ENCODE data around the gene NANOS3. TPM values are rescaled to one million over a fixed set of nuclear protein-coding genes. Genes with fewer than 3 reads are reported as not detected.

The NANOS3 gene
- total and polyA plus RNA-seq, 2 of the 13 experiments (the other 11 are each of a cell fraction or from before 2014, with no cell fraction given) = 0.21 TPM; not detected in 1

DNA sequence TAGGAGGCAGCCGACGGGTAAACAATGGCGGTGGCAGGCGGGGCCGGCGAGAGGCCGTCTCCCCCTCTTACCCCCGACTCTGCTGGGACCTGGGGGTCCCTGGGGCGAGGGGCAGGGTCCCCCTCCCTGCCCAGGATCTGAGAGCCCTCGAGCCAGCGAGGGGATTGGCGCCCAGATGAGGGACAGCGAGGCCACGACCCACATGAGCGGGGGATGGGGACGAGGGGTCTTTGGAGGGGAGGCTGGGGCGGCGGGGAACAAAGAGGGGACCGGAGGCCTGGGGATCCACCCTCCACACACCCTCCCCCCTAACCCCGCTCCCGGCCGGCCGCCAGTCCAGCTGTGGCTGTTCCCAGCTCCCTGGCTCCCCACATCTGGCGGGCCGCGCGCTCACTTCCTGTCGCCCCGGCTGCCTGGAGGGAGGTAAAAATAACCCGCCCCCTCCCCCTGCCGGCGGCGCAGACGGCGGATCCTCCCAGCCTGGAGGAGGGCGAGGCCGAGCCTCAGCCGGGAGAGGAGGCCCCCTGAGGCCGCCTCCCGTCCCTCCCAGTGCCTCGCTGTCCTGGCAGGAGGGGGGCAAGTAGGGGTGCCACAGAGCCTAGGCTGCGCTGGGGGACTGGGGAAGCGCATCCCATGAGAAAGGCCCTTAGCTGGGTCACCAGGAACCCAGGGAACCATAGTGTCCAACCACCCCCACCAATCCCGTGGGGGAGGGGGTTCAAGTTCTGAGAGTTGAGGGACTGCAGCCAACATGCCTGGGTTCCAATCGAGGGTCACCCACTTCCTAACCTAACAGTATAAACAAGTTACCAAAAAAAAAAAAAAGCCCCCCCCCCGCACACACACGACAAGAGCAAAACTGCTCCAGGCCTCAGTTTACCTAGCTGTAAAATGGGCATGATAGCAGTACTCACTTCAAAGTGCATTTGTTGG, 29.3 kb upstream of the NANOS3 start (continued):
- no peak for TF ChIP-seq ZNF180 (CRISPR knock-in tag; IDR thresholded peaks at IDR 0.05; ENCODE audit: borderline replicate concordance, low read depth)
- no peak for TF ChIP-seq REL (CRISPR knock-in tag; conservative IDR thresholded peaks at IDR 0.05)
- no peak for TF ChIP-seq AHR (CRISPR knock-in tag; IDR thresholded peaks at IDR 0.05)
- TF ChIP-seq SIN3B (IDR thresholded peaks at IDR 0.05; ENCODE audit: low read length) = no peak
- no peak for TF ChIP-seq ZNF121 (CRISPR knock-in tag; IDR thresholded peaks at IDR 0.05)
- no peak for TF ChIP-seq RCOR2 (CRISPR knock-in tag; IDR thresholded peaks at IDR 0.05)
- no peak for TF ChIP-seq RFXANK (CRISPR knock-in tag; IDR thresholded peaks at IDR 0.05)
- TF ChIP-seq ELF4 (CRISPR knock-in tag; IDR thresholded peaks at IDR 0.05; ENCODE audit: borderline replicate concordance) = no peak
- no peak for TF ChIP-seq KLF15 (CRISPR knock-in tag; IDR thresholded peaks at IDR 0.05; ENCODE audit: borderline replicate concordance)
- TF ChIP-seq ZNF460 (CRISPR knock-in tag; IDR thresholded peaks at IDR 0.05; ENCODE audit: borderline replicate concordance) = 0 out of 2 replicates have a peak, but pooled peaks have one; percentile 27
- TF ChIP-seq GLI4 (CRISPR knock-in tag; IDR thresholded peaks at IDR 0.05; ENCODE audit: borderline replicate concordance) = no peak
- TF ChIP-seq SP2 (CRISPR knock-in tag; IDR thresholded peaks at IDR 0.05) = no peak
- TF ChIP-seq, protein P1, sequence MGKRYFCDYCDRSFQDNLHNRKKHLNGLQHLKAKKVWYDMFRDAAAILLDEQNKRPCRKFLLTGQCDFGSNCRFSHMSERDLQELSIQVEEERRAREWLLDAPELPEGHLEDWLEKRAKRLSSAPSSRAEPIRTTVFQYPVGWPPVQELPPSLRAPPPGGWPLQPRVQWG (CRISPR knock-in tag; IDR thresholded peaks at IDR 0.05; ENCODE audit: borderline replicate concordance, low read depth) = no peak
- no peak for TF ChIP-seq RBAK (CRISPR knock-in tag; IDR thresholded peaks at IDR 0.05)
- no peak for TF ChIP-seq FLYWCH1 (CRISPR knock-in tag; IDR thresholded peaks at IDR 0.05)
- peak; percentile 73; the same call in 1 of the 2 replicates for TF ChIP-seq SAP130 (CRISPR knock-in tag; IDR thresholded peaks at IDR 0.05; ENCODE audit: low read depth)
- TF ChIP-seq, protein P2, sequence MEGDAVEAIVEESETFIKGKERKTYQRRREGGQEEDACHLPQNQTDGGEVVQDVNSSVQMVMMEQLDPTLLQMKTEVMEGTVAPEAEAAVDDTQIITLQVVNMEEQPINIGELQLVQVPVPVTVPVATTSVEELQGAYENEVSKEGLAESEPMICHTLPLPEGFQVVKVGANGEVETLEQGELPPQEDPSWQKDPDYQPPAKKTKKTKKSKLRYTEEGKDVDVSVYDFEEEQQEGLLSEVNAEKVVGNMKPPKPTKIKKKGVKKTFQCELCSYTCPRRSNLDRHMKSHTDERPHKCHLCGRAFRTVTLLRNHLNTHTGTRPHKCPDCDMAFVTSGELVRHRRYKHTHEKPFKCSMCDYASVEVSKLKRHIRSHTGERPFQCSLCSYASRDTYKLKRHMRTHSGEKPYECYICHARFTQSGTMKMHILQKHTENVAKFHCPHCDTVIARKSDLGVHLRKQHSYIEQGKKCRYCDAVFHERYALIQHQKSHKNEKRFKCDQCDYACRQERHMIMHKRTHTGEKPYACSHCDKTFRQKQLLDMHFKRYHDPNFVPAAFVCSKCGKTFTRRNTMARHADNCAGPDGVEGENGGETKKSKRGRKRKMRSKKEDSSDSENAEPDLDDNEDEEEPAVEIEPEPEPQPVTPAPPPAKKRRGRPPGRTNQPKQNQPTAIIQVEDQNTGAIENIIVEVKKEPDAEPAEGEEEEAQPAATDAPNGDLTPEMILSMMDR (CRISPR knock-in tag; IDR thresholded peaks at IDR 0.05) = peak; percentile 66
- no peak for TF ChIP-seq ZNF24 (IDR thresholded peaks at IDR 0.05)
- TF ChIP-seq SOX6 (IDR thresholded peaks at IDR 0.05) = no peak
- no peak for TF ChIP-seq SOX6 (CRISPR knock-in tag; IDR thresholded peaks at IDR 0.05)
- peak; percentile 7; the same call in 1 of the 2 replicates for TF ChIP-seq ZFY (CRISPR knock-in tag; IDR thresholded peaks at IDR 0.05)
- no peak for TF ChIP-seq HOXA9 (CRISPR knock-in tag; IDR thresholded peaks at IDR 0.05; ENCODE audit: borderline replicate concordance)
- no peak for TF ChIP-seq ZNF333 (CRISPR knock-in tag; IDR thresholded peaks at IDR 0.05; ENCODE audit: borderline replicate concordance)
- no peak for TF ChIP-seq ZNF7 (CRISPR knock-in tag; IDR thresholded peaks at IDR 0.05)
- TF ChIP-seq CENPT (CRISPR knock-in tag; IDR thresholded peaks at IDR 0.05; ENCODE audit: low read depth) = no peak
- TF ChIP-seq, protein P3, sequence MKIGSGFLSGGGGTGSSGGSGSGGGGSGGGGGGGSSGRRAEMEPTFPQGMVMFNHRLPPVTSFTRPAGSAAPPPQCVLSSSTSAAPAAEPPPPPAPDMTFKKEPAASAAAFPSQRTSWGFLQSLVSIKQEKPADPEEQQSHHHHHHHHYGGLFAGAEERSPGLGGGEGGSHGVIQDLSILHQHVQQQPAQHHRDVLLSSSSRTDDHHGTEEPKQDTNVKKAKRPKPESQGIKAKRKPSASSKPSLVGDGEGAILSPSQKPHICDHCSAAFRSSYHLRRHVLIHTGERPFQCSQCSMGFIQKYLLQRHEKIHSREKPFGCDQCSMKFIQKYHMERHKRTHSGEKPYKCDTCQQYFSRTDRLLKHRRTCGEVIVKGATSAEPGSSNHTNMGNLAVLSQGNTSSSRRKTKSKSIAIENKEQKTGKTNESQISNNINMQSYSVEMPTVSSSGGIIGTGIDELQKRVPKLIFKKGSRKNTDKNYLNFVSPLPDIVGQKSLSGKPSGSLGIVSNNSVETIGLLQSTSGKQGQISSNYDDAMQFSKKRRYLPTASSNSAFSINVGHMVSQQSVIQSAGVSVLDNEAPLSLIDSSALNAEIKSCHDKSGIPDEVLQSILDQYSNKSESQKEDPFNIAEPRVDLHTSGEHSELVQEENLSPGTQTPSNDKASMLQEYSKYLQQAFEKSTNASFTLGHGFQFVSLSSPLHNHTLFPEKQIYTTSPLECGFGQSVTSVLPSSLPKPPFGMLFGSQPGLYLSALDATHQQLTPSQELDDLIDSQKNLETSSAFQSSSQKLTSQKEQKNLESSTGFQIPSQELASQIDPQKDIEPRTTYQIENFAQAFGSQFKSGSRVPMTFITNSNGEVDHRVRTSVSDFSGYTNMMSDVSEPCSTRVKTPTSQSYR (CRISPR knock-in tag; IDR thresholded peaks at IDR 0.05; ENCODE audit: borderline replicate concordance) = peak; percentile 71; the same call in 1 of the 2 replicates

Measured in HepG2 (cell line).